Measurements from ENCODE around the gene MYBPHL. TPM values are rescaled to one million over a fixed set of nuclear protein-coding genes. Genes with fewer than 3 reads are reported as not detected.

MYBPHL gene
- total and polyA plus RNA-seq, 2 donors (not counting 1 experiment from before 2014, with no cell fraction given), result not detected

GRCh38 chr1:109282952-109283747, 23.7 kb downstream of the MYBPHL start, which contains the start of gene PSRC1:
PSRC1 (minus strand) TSS chr1:109283145.
- Histone ChIP-seq H4K20me1 (ENCODE audit: control insufficient read depth, extremely low read depth, insufficient read depth, low read length) (no peaks in the 10 kb centered on the region), H3K4me2 (ENCODE audit: extremely low read depth, insufficient read depth, low read length) (peak within 1 kb of the TSS; percentile 97), H3K79me2 (ENCODE audit: control insufficient read depth, insufficient read depth, low read length) (peaks cover 22% of the 10 kb centered on the region), H3K4me1 (ENCODE audit: control insufficient read depth, extremely low read depth, insufficient read depth, low read length) (peaks cover 2% of the 10 kb centered on the region), H3K27me3 (ENCODE audit: control insufficient read depth, insufficient read depth, low read length) (no peaks in the 10 kb centered on the region), H2AFZ (ENCODE audit: low read length) (peak within 1 kb of the TSS; percentile 88), H3K27ac (ENCODE audit: insufficient read depth, low read length) (peak within 1 kb of the TSS; percentile 80), H3K36me3 (ENCODE audit: control insufficient read depth, insufficient read depth, low read length) (no peaks in the 10 kb centered on the region), H3K9me3 (ENCODE audit: control insufficient read depth, insufficient read depth, low read depth, low read length) (no peaks in the 10 kb centered on the region), H3K9ac (ENCODE audit: insufficient read depth, low read length) (peak within 1 kb of the TSS; percentile 55), H3K4me3 (replicated peaks in 1 of 4; ENCODE audit: control extremely low read depth in 1 of 4, insufficient read depth in 1 of 4, low read depth in 3 of 4, low read length in 4 of 4) (peak within 1 kb of the TSS; percentile 74 to 85 (median 76))
- no peak for TF ChIP-seq EZH2 (IDR thresholded peaks at IDR 0.05; ENCODE audit: low read length, missing control alignments)
- TF ChIP-seq CTCF (conservative IDR thresholded peaks at IDR 0.05 in 1 of 2, IDR thresholded peaks at IDR 0.05 in 1 of 2; ENCODE audit: low read depth in 1 of 2, low read length in 2 of 2), result peak in 1 of 2 donors; percentile 61
- peak; percentile 95 to 97 for DNase-seq (ENCODE audit: low read depth in 2 of 2)

- Histone ChIP-seq H3K27ac (ENCODE audit: insufficient read depth, low read length) (peak overlapping the region; percentile 80), H3K9ac (ENCODE audit: insufficient read depth, low read length) (peak overlapping the region; percentile 55), H3K4me3 (replicated peaks in 1 of 4; ENCODE audit: control extremely low read depth in 1 of 4, insufficient read depth in 1 of 4, low read depth in 3 of 4, low read length in 4 of 4) (peak overlapping the region; percentile 74 to 85 (median 76)), H3K4me2 (ENCODE audit: extremely low read depth, insufficient read depth, low read length) (peak overlapping the region; percentile 97), H3K27me3 (ENCODE audit: control insufficient read depth, insufficient read depth, low read length) (no peaks in the 10 kb centered on the region), H2AFZ (ENCODE audit: low read length) (peak overlapping the region; percentile 88), H3K4me1 (ENCODE audit: control insufficient read depth, extremely low read depth, insufficient read depth, low read length) (peaks cover 2% of the 10 kb centered on the region), H3K36me3 (ENCODE audit: control insufficient read depth, insufficient read depth, low read length) (no peaks in the 10 kb centered on the region), H3K9me3 (ENCODE audit: control insufficient read depth, insufficient read depth, low read depth, low read length) (no peaks in the 10 kb centered on the region), H3K79me2 (ENCODE audit: control insufficient read depth, insufficient read depth, low read length) (peaks cover 22% of the 10 kb centered on the region), H4K20me1 (ENCODE audit: control insufficient read depth, extremely low read depth, insufficient read depth, low read length) (no peaks in the 10 kb centered on the region)
- no peak for DNase-seq (ENCODE audit: low read depth in 2 of 2)
- TF ChIP-seq EZH2 (IDR thresholded peaks at IDR 0.05; ENCODE audit: low read length, missing control alignments), result no peak
- TF ChIP-seq CTCF (conservative IDR thresholded peaks at IDR 0.05 in 1 of 2, IDR thresholded peaks at IDR 0.05 in 1 of 2; ENCODE audit: low read depth in 1 of 2, low read length in 2 of 2), result no peak
These were observed 24.3 kb downstream of the MYBPHL start for GRCh38 chr1:109282497-109282951.

- DNase-seq (ENCODE audit: low read depth in 2 of 2), result peak in 1 of 2 donors; percentile 43
- Histone ChIP-seq H3K27me3 (ENCODE audit: control insufficient read depth, insufficient read depth, low read length) (no peaks in the 10 kb centered on the region), H4K20me1 (ENCODE audit: control insufficient read depth, extremely low read depth, insufficient read depth, low read length) (no peaks in the 10 kb centered on the region), H3K9me3 (ENCODE audit: control insufficient read depth, insufficient read depth, low read depth, low read length) (no peaks in the 10 kb centered on the region), H3K27ac (ENCODE audit: insufficient read depth, low read length) (peak overlapping the region; percentile 80), H3K4me3 (replicated peaks in 1 of 4; ENCODE audit: control extremely low read depth in 1 of 4, insufficient read depth in 1 of 4, low read depth in 3 of 4, low read length in 4 of 4) (peak overlapping the region; percentile 74 to 85 (median 76)), H2AFZ (ENCODE audit: low read length) (peak overlapping the region; percentile 11), H3K4me1 (ENCODE audit: control insufficient read depth, extremely low read depth, insufficient read depth, low read length) (peaks cover 2% of the 10 kb centered on the region), H3K36me3 (ENCODE audit: control insufficient read depth, insufficient read depth, low read length) (no peaks in the 10 kb centered on the region), H3K9ac (ENCODE audit: insufficient read depth, low read length) (peak overlapping the region; percentile 9), H3K79me2 (ENCODE audit: control insufficient read depth, insufficient read depth, low read length) (peaks cover 22% of the 10 kb centered on the region), H3K4me2 (ENCODE audit: extremely low read depth, insufficient read depth, low read length) (peak overlapping the region; percentile 97)
- TF ChIP-seq EZH2 (IDR thresholded peaks at IDR 0.05; ENCODE audit: low read length, missing control alignments) (no peak), CTCF (conservative IDR thresholded peaks at IDR 0.05 in 1 of 2, IDR thresholded peaks at IDR 0.05 in 1 of 2; ENCODE audit: low read depth in 1 of 2, low read length in 2 of 2) (no peak)
These were observed 24.9 kb downstream of the MYBPHL start for GRCh38 chr1:109281680-109282496.
